Spleen (tissue), 11 donors: ENCODE results near the gene HOXB9. TPM values are rescaled to one million over a fixed set of nuclear protein-coding genes. Genes with fewer than 3 reads are reported as not detected.
A peak's percentile ranks its signal among the peaks of the same experiment; 100 is the strongest.

ENCODE experiments used
- DNase-seq: peaks from one replicate; pipeline ENCODE4 v3.0.0-alpha.2; 2020
- H3K27ac ChIP-seq, 8 donors: fragments of 200-600 bp; sonication (generic) in 7 of 8; 1 replicate in 4 of 8; 2 replicates in 4 of 8; pipeline versions ENCODE4 v1.5.0 to v1.8.0; 2016 to 2021; ENCODE audit warnings: inconsistent platforms in 4 of 8, mild to moderate bottlenecking in 4 of 8, moderate library complexity in 1 of 8
- H3K27me3 ChIP-seq, 7 donors: fragments of 200-600 bp; sonication (generic) in 6 of 7; replicated peaks in 1 of 7; 1 replicate in 4 of 7; 2 replicates in 3 of 7; pipeline versions ENCODE4 v1.5.0 to v1.8.0; 2016 to 2021; ENCODE audit warnings: inconsistent platforms in 3 of 7, mild to moderate bottlenecking in 1 of 7
- H3K36me3 ChIP-seq, 6 donors: fragments of 200-600 bp; sonication (generic) in 5 of 6; 1 replicate in 4 of 6; 2 replicates in 2 of 6; pipeline versions ENCODE4 v1.5.0 to v1.8.0; 2016 to 2021; ENCODE audit warnings: inconsistent platforms in 2 of 6
- H3K4me1 ChIP-seq, 6 donors: fragments of 200-600 bp; sonication (generic) in 5 of 6; 1 replicate in 3 of 6; 2 replicates in 3 of 6; pipeline versions ENCODE4 v1.5.0 to v1.8.0; 2016 to 2021; ENCODE audit warnings: inconsistent platforms in 3 of 6
- H3K4me3 ChIP-seq, 8 donors: fragments of 200-600 bp; sonication (generic) in 7 of 8; 1 replicate in 4 of 8; 2 replicates in 4 of 8; pipeline versions ENCODE4 v1.5.0 to v1.8.0; 2016 to 2021; ENCODE audit warnings: inconsistent platforms in 4 of 8, mild to moderate bottlenecking in 4 of 8, moderate library complexity in 2 of 8
- H3K9me3 ChIP-seq, 8 donors: fragments of 200-600 bp; sonication (generic) in 7 of 8; 1 replicate in 4 of 8; 2 replicates in 4 of 8; pipeline versions ENCODE4 v1.5.0 to v1.8.0; 2016 to 2021; ENCODE audit warnings: inconsistent platforms in 4 of 8
- POLR2A ChIP-seq, 3 donors: fragments of 450-650 bp; IDR thresholded peaks; one replicate each; pipeline ENCODE4 v1.5.1; 2017; ENCODE audit warnings: antibody characterized with exemption in 3 of 3, mild to moderate bottlenecking in 1 of 3
- POLR2AphosphoS5 ChIP-seq, 3 donors: sonication (generic); formaldehyde crosslinking; IDR thresholded peaks; one replicate each; pipeline ENCODE4 v1.5.1; 2017; ENCODE audit warnings: antibody characterized with exemption in 3 of 3
- WGBS, 5 donors: extraction: QIAGEN DNeasy Blood & Tissue Kit in 3 of 5; methylation state at CpG; one replicate each; pipeline versions ENCODE4 v1.1.5 to v1.1.7; 2013 to 2018; 5-methylcytosine and 5-hydroxymethylcytosine counted together
- intact Hi-C: fragments of 100-400 bp; cut with DNase I; formaldehyde crosslinking; loops from one replicate; pipeline ENCODE4 v1.15.0; 2023; ENCODE audit warnings: low total_unique reads
- polyA plus RNA-seq, 3 donors: library from polyadenylated mRNA; stranded (reverse); fragments of 200-250 nt; gene quantifications; one replicate each; pipeline ENCODE4 v1.2.1, GENCODE V29; 2013
- total RNA-seq, 7 donors: library from RNA; depleted of rRNA in 3 of 7; stranded (reverse); fragments of >200 nt in 3 of 7; fragmentation: NEBNext Ultra II Directional in 4 of 7; extraction: Animal tissue kit (Norgen Biotek cat#: 25700) in 4 of 7; gene quantifications; one replicate each; pipeline versions ENCODE4 v1.1.0 to v1.2.1, GENCODE V29; 2016 to 2021
- TF ChIP-seq, protein P1 (sequence below), 11 experiments: fragments of 200-600 bp in 7 of 11; fragments of 450-650 bp in 4 of 11; sonication (generic) in 4 of 11; IDR thresholded peaks in 8 of 11; conservative IDR thresholded peaks in 3 of 11; 1 replicate in 7 of 11; 2 replicates in 4 of 11; pipeline versions ENCODE4 v1.4.0 to v1.8.0; 2016 to 2021; ENCODE audit warnings: antibody characterized with exemption in 11 of 11, inconsistent platforms in 4 of 11, mild to moderate bottlenecking in 1 of 11
- donor health status: healthy with polysubstance abuse.
- donor health status: DM: no; HTN: no; CAD: no; lungs with moderate emphysema.
- donor health status: DM: no; HTN: no; CAD: no.
- donor health status: Bipolar disorder and iron deficiency.
- donor health status: healthy.
- donor health status: DM: no; HTN: no; CAD: no.
- donor health status: DM: yes; HTN: yes; CAD: no.

Gene HOXB9
- total and polyA plus RNA-seq, 10 donors: 0.10 to 0.50 (median 0.42) TPM; not detected in 5

DNA sequence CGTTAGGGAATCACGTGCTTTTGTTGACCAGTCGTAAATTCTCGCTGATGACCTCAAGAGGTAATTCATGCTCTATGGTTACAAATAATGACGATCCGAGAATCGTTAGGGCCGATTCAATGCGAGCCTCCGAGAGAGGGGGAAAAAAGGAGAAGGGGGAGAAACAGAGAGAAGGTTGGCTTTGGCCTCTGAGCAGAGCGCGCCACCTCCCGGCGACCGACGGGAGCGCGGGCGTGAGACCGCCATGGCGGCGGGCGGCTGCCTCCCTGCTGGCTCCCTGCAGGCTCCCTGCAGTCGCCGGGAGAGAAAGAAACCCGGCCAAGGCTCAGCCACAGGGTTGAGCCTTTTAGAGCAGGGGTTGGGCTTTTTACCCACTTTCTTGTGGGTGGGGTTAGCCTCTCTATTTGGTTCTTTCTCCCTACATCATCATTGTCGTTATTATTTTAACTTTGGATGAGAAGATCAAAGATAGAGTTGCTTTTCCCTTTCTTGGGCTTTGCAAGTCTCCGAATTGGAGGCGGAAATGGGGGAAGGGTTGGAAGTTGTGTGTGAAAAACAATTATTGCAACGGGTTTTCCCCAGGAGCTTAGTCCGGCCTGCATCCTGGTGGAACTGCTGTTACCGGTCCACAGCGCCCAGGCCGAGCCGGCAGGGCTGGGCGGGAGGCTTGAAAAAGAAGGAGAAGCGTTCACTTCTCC is 32.2 kb downstream of the HOXB9 start:
- intact Hi-C loops: loop anchor here (5.0 kb wide), 1 partner anchor 242 kb away; no protein-coding TSS in a partner anchor
- peak; percentile 37 to 76 (median 69) for TF ChIP-seq POLR2AphosphoS5 (IDR thresholded peaks at IDR 0.05)
- TF ChIP-seq POLR2A (IDR thresholded peaks at IDR 0.05): no peak
- TF ChIP-seq, protein P1, sequence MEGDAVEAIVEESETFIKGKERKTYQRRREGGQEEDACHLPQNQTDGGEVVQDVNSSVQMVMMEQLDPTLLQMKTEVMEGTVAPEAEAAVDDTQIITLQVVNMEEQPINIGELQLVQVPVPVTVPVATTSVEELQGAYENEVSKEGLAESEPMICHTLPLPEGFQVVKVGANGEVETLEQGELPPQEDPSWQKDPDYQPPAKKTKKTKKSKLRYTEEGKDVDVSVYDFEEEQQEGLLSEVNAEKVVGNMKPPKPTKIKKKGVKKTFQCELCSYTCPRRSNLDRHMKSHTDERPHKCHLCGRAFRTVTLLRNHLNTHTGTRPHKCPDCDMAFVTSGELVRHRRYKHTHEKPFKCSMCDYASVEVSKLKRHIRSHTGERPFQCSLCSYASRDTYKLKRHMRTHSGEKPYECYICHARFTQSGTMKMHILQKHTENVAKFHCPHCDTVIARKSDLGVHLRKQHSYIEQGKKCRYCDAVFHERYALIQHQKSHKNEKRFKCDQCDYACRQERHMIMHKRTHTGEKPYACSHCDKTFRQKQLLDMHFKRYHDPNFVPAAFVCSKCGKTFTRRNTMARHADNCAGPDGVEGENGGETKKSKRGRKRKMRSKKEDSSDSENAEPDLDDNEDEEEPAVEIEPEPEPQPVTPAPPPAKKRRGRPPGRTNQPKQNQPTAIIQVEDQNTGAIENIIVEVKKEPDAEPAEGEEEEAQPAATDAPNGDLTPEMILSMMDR (IDR thresholded peaks at IDR 0.05 in 8 of 11, conservative IDR thresholded peaks at IDR 0.05 in 3 of 11): peak; percentile 86 to 96 (median 91)
- no peaks in the 10 kb centered on the region for H3K36me3 ChIP-seq
- H3K4me1 ChIP-seq: peaks cover 19 to 91% (median 58%) of the 10 kb centered on the region in 6 donors
- WGBS, 5 donors: 15 to 20% (median 17%) methylated on average over 36 to 37 of the region's 37 CpGs
- H3K27me3 ChIP-seq: peaks cover 5 to 100% (median 87%) of the 10 kb centered on the region in 7 donors
- peak; percentile 92 for DNase-seq
- H3K27ac ChIP-seq: peak overlapping the region in 6 of 8 donors; percentile 38 to 85 (median 78)
- H3K9me3 ChIP-seq: no peaks in the 10 kb centered on the region
- peak overlapping the region in 5 of 8 donors; percentile 14 to 67 (median 36) for H3K4me3 ChIP-seq

DNA sequence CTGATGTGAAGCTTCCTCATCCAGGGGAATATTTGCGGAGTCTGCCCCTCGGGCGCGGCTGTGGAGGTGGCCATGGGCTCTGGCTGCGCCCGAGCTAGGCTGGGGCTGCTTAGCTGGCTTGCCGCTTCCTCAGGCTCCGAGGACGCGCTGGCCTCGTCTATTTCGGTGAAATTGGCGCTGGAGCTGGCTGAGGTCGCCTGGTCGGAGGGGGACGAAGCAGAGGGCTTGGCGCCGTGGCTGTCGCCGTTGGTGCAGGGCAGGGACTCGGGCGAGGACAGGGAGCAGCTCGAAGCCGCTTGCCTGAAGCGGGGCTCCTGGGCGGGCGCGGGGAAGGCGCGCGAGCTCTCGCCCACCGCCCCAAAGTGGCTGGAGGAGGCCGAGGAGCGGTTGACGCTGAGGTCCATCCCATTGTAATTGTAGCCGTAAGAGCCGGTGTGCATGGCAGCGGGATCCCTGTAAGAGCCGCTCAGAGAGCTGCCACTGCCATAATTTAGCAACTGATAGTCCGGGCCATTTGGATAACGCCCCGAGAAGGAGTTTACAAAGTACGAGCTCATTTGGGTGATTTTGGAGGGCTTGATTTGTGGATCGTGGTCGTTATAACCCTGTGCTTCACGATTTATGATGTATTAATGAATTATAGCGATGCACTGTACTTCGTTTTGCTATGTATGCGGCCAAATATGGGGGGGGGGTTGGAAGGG is 32.9 kb downstream of the HOXB9 start, which contains the start of gene HOXB5:
Gene HOXB5, minus strand, starts transcription at position 654 of the 704 bp plus-strand sequence. Its CDS starts 97 bp downstream, at position 557.
- H3K4me1 ChIP-seq: peaks cover 18 to 86% (median 55%) of the 10 kb centered on the region in 6 donors
- H3K4me3 ChIP-seq: peak within 1 kb of the TSS; percentile 23 to 67 (median 35)
- peak within 1 kb of the TSS; percentile 4 to 85 (median 78) for H3K27ac ChIP-seq
- DNase-seq: no peak
- no peaks in the 10 kb centered on the region for H3K36me3 ChIP-seq
- TF ChIP-seq POLR2A (IDR thresholded peaks at IDR 0.05) (no peak), POLR2AphosphoS5 (IDR thresholded peaks at IDR 0.05) (peak in 1 of 3 donors; percentile 56)
- TF ChIP-seq, protein P1 (IDR thresholded peaks at IDR 0.05 in 8 of 11, conservative IDR thresholded peaks at IDR 0.05 in 3 of 11): no peak
- H3K9me3 ChIP-seq: no peaks in the 10 kb centered on the region
- peaks cover 4 to 100% (median 87%) of the 10 kb centered on the region in 7 donors for H3K27me3 ChIP-seq
- WGBS, 5 donors: 1% methylated on average over 16 to 50 of the region's 50 CpGs
- intact Hi-C loops: loop anchor here (5.0 kb wide), 1 partner anchor 241 kb away; no protein-coding TSS in a partner anchor

DNA sequence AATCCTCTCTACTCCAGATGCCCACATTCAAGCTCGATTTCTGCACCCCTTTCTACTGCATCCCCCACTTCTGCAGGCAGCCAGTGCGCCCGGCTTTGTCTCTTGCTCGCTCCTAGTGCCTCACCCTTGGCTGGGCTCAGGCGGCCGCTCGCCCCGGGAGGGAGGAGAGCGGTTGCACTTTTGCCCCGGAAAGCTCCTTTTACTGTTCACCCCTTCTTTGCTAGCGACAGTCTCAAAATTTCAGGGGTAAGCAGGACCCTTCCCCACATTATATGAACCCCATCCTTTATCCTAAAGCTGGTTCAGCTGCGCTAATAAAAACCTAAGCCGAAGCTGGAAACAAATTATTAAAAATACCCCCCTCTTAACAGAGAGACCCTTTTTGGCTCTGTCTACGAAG is 33.6 kb downstream of the HOXB9 start:
- no peak for DNase-seq
- Histone ChIP-seq H3K4me3 (peak overlapping the region in 6 of 8 donors; percentile 9 to 67 (median 32)), H3K4me1 (peaks cover 13 to 86% (median 52%) of the 10 kb centered on the region in 6 donors), H3K9me3 (no peaks in the 10 kb centered on the region), H3K27ac (peak overlapping the region in 7 of 8 donors; percentile 6 to 85 (median 81)), H3K36me3 (no peaks in the 10 kb centered on the region), H3K27me3 (peaks cover 4 to 100% (median 87%) of the 10 kb centered on the region in 7 donors)
- no peak for TF ChIP-seq POLR2A (IDR thresholded peaks at IDR 0.05)
- TF ChIP-seq POLR2AphosphoS5 (IDR thresholded peaks at IDR 0.05): no peak
- TF ChIP-seq, protein P1 (IDR thresholded peaks at IDR 0.05 in 8 of 11, conservative IDR thresholded peaks at IDR 0.05 in 3 of 11): no peak
- WGBS, 5 donors: 5 to 17% (median 9%) methylated on average over 14 of the region's 14 CpGs
- intact Hi-C loops: loop anchor here (5.0 kb wide), 1 partner anchor 240 kb away; no protein-coding TSS in a partner anchor
